PFSK-1 (cell line): ENCODE results near the gene MRPL47.

Experiments
- FOXP2 ChIP-seq: optimal IDR thresholded peaks from 2 replicates; pipeline ENCODE3; 2011; ENCODE audit warnings: borderline replicate concordance, control low read depth, inconsistent platforms; ENCODE audit not compliant: insufficient read depth; ENCODE audit errors: extremely low read length, extremely low read depth
- POLR2AphosphoS5 ChIP-seq: IDR thresholded peaks from 2 replicates; pipeline ENCODE4 v1.6.1; 2012; ENCODE audit warnings: low read depth, mild to moderate bottlenecking, control low read depth, low read length, moderate library complexity
- REST ChIP-seq, 2 experiments: IDR thresholded peaks; 2 replicates each; pipeline versions ENCODE4 v1.6.1 to v1.8.0; 2011 to 2012; ENCODE audit warnings: low read depth in 2 of 2, low read length in 2 of 2, control low read depth in 1 of 2, inconsistent platforms in 1 of 2, mild to moderate bottlenecking in 1 of 2, moderate library complexity in 1 of 2; ENCODE audit not compliant: insufficient read depth in 1 of 2
- SIN3A ChIP-seq: IDR thresholded peaks from 2 replicates; pipeline ENCODE4 v1.6.1; 2012; ENCODE audit warnings: mild to moderate bottlenecking, low read length, moderate library complexity, borderline replicate concordance; ENCODE audit not compliant: insufficient read depth
- TAF1 ChIP-seq: IDR thresholded peaks from 2 replicates; pipeline ENCODE4 v1.6.1; 2012; ENCODE audit warnings: low read length, control low read depth, borderline replicate concordance; ENCODE audit not compliant: insufficient read depth

GRCh38 chr3:179646177-179646576 is 41.7 kb upstream of the MRPL47 start:
- TF ChIP-seq TAF1, result no peak
- TF ChIP-seq POLR2AphosphoS5, result no peak
- no peak for TF ChIP-seq REST (IDR thresholded peaks at IDR 0.05; ENCODE audit: insufficient read depth in 1 of 2, low read depth in 2 of 2, low read length in 2 of 2)
- TF ChIP-seq SIN3A, result no peak
- no peak for TF ChIP-seq FOXP2
